ENCODE data around the gene COMT. TPM values are rescaled to one million over a fixed set of nuclear protein-coding genes. Genes with fewer than 3 reads are reported as not detected.

The COMT gene
- total and polyA plus RNA-seq, 8 donors, result 25.1 to 174 (median 103) TPM

DNA sequence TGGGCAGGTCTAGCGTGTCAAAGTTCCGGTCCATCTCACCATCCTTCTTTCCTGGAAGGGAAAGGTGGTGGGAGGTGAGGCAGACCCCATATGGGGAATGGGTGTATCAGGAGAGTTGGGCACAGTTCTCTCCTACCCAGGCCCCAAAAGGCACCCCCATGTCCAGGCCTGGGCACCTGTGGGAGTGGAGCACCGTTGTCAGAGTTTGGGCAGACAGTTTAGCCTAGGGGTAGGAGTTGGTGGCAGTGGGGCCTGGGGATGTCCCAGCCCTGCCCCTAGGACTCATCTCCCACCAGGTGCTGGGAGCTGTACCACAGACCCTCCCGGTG lies 34.1 kb downstream of the COMT start:
- no peak for TF ChIP-seq EP300 (IDR thresholded peaks at IDR 0.05)
- TF ChIP-seq POLR2AphosphoS5 (IDR thresholded peaks at IDR 0.05), result no peak
- no peak for TF ChIP-seq CTCF (IDR thresholded peaks at IDR 0.05)
- no peak for TF ChIP-seq POLR2A (IDR thresholded peaks at IDR 0.05)
- Histone ChIP-seq H3K27me3 (no peaks in the 10 kb centered on the region), H3K9me3 (no peaks in the 10 kb centered on the region), H3K4me3 (no peak overlapping the region), H3K27ac (no peak overlapping the region), H3K36me3 (peaks cover 8 to 68% (median 47%) of the 10 kb centered on the region in 4 donors), H3K4me1 (peaks cover 5 to 28% (median 17%) of the 10 kb centered on the region in 4 donors)
- intact Hi-C loops (cut with DNase I; ENCODE audit: low total_unique reads), result loop anchor here (5.0 kb wide), 1 partner anchor 37 kb away; no protein-coding TSS in a partner anchor
- 70 to 90% (median 86%) methylated on average over 3 to 4 of the region's 4 CpGs for WGBS, 5 donors
- no peak for DNase-seq

DNA sequence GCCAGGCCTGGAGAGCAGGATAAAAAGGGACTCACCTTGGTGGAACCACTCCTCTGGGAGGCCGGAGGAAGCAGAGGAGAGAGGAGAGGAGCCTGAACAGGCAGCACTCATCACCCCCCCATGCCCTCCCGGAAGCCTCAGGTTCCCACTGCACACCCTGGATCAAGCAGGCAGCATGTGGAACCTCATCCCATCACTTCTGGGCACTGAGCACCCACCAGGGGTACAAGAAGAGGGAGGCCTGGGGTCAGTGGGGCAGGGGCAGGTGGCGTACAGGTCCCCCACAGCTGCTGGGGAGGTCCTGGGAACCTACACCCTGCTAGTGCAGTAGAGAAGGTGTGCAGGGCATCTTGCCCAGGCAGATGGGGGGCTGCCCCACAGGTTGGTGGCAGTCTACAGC lies 35.1 kb downstream of the COMT start:
- H3K27ac ChIP-seq, result peak overlapping the region in 1 of 5 donors; percentile 18
- peaks cover 0 to 18% (median 9%) of the 10 kb centered on the region in 4 donors for H3K4me1 ChIP-seq
- H3K9me3 ChIP-seq, result no peaks in the 10 kb centered on the region
- H3K36me3 ChIP-seq, result peaks cover 14 to 70% (median 53%) of the 10 kb centered on the region in 4 donors
- H3K4me3 ChIP-seq, result no peak overlapping the region
- WGBS, 5 donors, result 77 to 96% (median 87%) methylated on average over 2 to 3 of the region's 3 CpGs
- TF ChIP-seq POLR2A (IDR thresholded peaks at IDR 0.05) (no peak), POLR2AphosphoS5 (IDR thresholded peaks at IDR 0.05) (no peak), CTCF (IDR thresholded peaks at IDR 0.05) (no peak), EP300 (IDR thresholded peaks at IDR 0.05) (no peak)
- no peak for DNase-seq
- intact Hi-C loops (cut with DNase I; ENCODE audit: low total_unique reads), result loop anchor here (5.0 kb wide), 1 partner anchor 36 kb away; no protein-coding TSS in a partner anchor
- no peaks in the 10 kb centered on the region for H3K27me3 ChIP-seq

DNA sequence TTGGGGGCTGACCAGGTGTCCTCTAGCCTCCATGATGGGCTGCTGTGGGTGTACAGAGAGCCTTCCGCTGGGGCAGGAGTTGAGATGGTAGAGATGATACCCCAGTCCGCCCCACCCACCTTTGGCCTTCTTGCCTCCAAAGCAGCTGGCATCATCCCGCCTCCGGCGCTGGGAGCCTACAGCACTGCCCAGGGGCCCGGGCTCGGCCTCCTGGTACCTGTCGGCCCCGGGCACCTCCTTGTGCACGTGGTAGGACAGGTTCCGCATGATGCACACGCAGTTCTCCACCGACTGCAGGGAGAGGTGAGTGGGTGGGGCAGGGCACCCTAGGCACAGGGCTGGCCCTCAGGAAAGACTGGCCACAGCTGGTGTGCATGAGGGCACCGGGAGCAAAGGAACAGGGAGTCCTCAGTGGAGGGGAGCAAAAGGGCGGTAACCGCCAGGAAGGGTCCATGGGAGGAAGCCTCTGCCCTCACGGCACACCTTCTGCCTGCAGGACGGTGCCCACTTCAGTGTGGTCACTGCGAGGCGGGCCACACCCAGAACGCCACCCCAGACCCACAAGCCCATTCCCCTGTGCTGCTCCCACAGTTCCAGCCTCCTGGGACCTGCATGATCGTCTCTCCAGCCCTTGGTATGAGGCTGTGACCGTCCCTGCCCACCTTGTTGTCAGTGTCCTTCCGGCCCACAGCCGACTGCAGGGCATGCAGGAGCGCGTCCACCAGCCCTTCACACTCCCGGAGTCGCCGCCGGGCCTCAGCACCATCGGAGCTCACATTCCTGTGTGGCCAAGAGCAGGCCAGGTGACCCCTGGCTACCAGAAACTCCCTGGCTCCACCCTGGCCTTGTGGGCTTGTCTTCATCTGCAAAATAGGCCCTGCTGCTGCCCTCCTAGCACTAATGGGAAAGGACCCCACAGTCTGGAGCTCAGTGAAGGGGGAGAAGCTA lies 36.0 kb downstream of the COMT start:
- H3K27me3 ChIP-seq, result no peaks in the 10 kb centered on the region
- peaks cover 14 to 64% (median 51%) of the 10 kb centered on the region in 4 donors for H3K36me3 ChIP-seq
- 85 to 92% (median 87%) methylated on average over 28 to 32 of the region's 32 CpGs for WGBS, 5 donors
- H3K4me1 ChIP-seq, result peaks cover 0 to 15% (median 9%) of the 10 kb centered on the region in 4 donors
- DNase-seq, result no peak
- TF ChIP-seq EP300 (IDR thresholded peaks at IDR 0.05) (no peak), CTCF (IDR thresholded peaks at IDR 0.05) (no peak), POLR2AphosphoS5 (IDR thresholded peaks at IDR 0.05) (no peak), POLR2A (IDR thresholded peaks at IDR 0.05) (no peak)
- H3K9me3 ChIP-seq, result no peaks in the 10 kb centered on the region
- no peak overlapping the region for H3K27ac ChIP-seq
- intact Hi-C loops (cut with DNase I; ENCODE audit: low total_unique reads), result loop anchor here (5.0 kb wide), 1 partner anchor 35 kb away; no protein-coding TSS in a partner anchor
- H3K4me3 ChIP-seq, result no peak overlapping the region

- no peak overlapping the region for H3K4me3 ChIP-seq
- H3K27me3 ChIP-seq, result no peaks in the 10 kb centered on the region
- H3K9me3 ChIP-seq, result no peaks in the 10 kb centered on the region
- intact Hi-C loops (cut with DNase I; ENCODE audit: low total_unique reads), result loop anchor here (5.0 kb wide), 1 partner anchor 34 kb away; no protein-coding TSS in a partner anchor
- TF ChIP-seq CTCF (IDR thresholded peaks at IDR 0.05) (no peak), EP300 (IDR thresholded peaks at IDR 0.05) (no peak), POLR2AphosphoS5 (IDR thresholded peaks at IDR 0.05) (no peak), POLR2A (IDR thresholded peaks at IDR 0.05) (no peak)
- peaks cover 4 to 24% (median 13%) of the 10 kb centered on the region in 4 donors for H3K4me1 ChIP-seq
- 94 to 97% (median 95%) methylated on average over 13 to 17 of the region's 17 CpGs for WGBS, 5 donors
- H3K27ac ChIP-seq, result no peak overlapping the region
- DNase-seq, result no peak
- H3K36me3 ChIP-seq, result peaks cover 14 to 53% (median 41%) of the 10 kb centered on the region in 4 donors
Observed at GRCh38 chr22:19978748-19979147, 37.2 kb downstream of the COMT start.
